ENCODE measurements around the gene SLC23A3. TPM values are rescaled to one million over a fixed set of nuclear protein-coding genes. Genes with fewer than 3 reads are reported as not detected.

Gene SLC23A3
- total RNA-seq, 1 experiment from 2014 or later, result 1.7 TPM

DNA sequence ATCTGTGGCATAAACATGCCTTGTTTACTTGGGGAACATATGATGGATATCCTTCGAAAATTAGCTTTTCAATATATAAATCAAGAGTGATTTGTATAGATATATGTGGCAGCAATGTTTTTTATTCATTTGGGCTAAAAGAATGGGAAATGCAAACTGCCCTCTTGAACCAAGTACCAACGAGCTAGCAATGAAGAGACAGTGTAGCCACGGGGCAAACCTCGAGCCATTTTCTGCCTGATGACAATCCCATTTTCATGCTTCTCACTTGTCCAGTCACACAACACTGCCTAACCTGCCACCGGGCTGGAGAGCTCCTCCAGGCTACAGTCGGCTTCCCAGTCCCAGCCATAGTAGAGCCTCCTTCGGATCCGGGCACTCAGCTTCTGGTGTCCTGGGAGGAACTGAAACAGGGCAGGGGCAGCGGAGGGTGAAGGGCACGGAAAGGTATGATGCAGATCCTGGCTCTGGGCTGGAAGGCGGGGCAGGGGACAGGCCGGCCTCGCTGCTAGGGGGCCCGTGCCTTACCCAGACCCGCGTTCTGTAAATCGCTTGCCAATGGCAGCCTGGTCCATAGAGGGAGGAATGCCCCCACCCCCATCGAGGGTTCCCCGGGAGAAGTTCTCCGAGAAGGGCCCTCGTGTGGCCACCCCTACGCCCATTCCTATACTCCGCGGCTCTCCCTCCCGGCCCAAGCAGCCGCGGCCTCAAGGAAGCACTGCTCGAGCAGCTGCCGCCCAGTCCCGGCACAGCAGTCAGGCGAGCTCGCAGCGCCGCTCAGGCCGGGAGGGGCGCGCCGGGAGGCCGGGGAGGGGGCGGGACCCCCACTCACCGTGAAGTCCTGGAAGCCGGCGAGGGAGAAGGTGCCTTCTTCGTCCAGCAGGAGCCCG is 6.3 kb upstream of the SLC23A3 start:
- ATAC-seq (peak; percentile 41), DNase-seq (peak; percentile 26)
- intact Hi-C loops (cut with micrococcal nuclease), result loop anchor here (1.0 to 5.0 kb wide), 2 partner anchors 16 to 121 kb away; partner anchors contain the start of gene NHEJ1
- Histone ChIP-seq H3F3A (ENCODE audit: low read length, unreplicated experiment) (peaks cover 5% of the 10 kb centered on the region), H3K9ac (ENCODE audit: low read length) (peak overlapping the region; percentile 87), H3K79me2 (ENCODE audit: low read length) (peaks cover 50% of the 10 kb centered on the region), H2AFZ (ENCODE audit: low read length) (peak overlapping the region; percentile 93), H3K9me3 (ENCODE audit: low read length) (no peaks in the 10 kb centered on the region), H4K20me1 (ENCODE audit: low read length) (peaks cover 4% of the 10 kb centered on the region; the same call in 1 of the 2 replicates), H3K9me2 (replicated peaks; ENCODE audit: low read length) (no peaks in the 10 kb centered on the region), H3K4me3 (ENCODE audit: low read length) (peak overlapping the region; percentile 83), H3K27me3 (ENCODE audit: low read length) (no peaks in the 10 kb centered on the region), H3K27ac (ENCODE audit: low read length) (peak overlapping the region; percentile 94), H3K36me3 (ENCODE audit: low read depth, low read length) (peaks cover 22% of the 10 kb centered on the region; the same call in 1 of the 2 replicates), H3K4me1 (ENCODE audit: insufficient read depth, low read length) (peaks cover 24% of the 10 kb centered on the region), H3K4me2 (ENCODE audit: low read length) (peak overlapping the region; percentile 98)
- ChIA-PET POLR2A (ENCODE audit: unreplicated experiment) (interaction anchor here (0.6 kb wide), 2 partner anchors 42 to 117 kb away, joined by 3 to 4 read pairs; no protein-coding TSS in a partner anchor), CTCF (interaction anchor here (0.8 to 0.9 kb wide), 4 partner anchors 41 to 119 kb away, joined by 3 to 5 read pairs (median 4); no protein-coding TSS in a partner anchor)
- TF ChIP-seq EZH2 (IDR thresholded peaks at IDR 0.05; ENCODE audit: low read length, unreplicated experiment), result no peak
- no peak for TF ChIP-seq EZH2phosphoT487 (IDR thresholded peaks at IDR 0.05; ENCODE audit: borderline replicate concordance, low read length)
- TF ChIP-seq, protein P1, sequence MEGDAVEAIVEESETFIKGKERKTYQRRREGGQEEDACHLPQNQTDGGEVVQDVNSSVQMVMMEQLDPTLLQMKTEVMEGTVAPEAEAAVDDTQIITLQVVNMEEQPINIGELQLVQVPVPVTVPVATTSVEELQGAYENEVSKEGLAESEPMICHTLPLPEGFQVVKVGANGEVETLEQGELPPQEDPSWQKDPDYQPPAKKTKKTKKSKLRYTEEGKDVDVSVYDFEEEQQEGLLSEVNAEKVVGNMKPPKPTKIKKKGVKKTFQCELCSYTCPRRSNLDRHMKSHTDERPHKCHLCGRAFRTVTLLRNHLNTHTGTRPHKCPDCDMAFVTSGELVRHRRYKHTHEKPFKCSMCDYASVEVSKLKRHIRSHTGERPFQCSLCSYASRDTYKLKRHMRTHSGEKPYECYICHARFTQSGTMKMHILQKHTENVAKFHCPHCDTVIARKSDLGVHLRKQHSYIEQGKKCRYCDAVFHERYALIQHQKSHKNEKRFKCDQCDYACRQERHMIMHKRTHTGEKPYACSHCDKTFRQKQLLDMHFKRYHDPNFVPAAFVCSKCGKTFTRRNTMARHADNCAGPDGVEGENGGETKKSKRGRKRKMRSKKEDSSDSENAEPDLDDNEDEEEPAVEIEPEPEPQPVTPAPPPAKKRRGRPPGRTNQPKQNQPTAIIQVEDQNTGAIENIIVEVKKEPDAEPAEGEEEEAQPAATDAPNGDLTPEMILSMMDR (conservative IDR thresholded peaks at IDR 0.05; ENCODE audit: low read depth, low read length), result no peak; the same call in 1 of the 2 replicates
- BruUV-seq (replicated peaks), result TSS peak; percentile 24

DNA sequence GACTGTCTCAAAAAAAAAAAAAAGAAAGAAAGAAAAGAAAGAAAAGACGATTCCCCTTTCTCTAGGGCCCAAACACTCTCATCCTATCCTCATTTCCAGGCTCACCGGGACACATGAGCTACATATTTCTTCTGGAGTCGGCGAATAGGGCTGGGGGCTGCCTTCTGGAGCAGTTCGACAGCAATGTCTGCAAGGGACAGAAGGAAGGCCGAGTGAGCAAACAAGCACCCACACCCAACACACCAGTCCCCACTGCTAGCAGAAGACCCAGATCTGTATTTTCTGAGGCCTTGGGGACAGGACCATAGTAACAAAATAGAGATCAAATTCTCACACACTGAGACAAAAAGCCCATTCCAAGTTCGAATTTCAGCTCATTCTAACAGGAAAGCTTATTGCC is 5.7 kb upstream of the SLC23A3 start:
- Histone ChIP-seq H3K9me3 (ENCODE audit: low read length) (no peaks in the 10 kb centered on the region), H3K4me3 (ENCODE audit: low read length) (peak overlapping the region; percentile 83), H4K20me1 (ENCODE audit: low read length) (peaks cover 4% of the 10 kb centered on the region; the same call in 1 of the 2 replicates), H2AFZ (ENCODE audit: low read length) (no peak overlapping the region), H3K79me2 (ENCODE audit: low read length) (peaks cover 45% of the 10 kb centered on the region), H3K36me3 (ENCODE audit: low read depth, low read length) (peaks cover 15% of the 10 kb centered on the region; the same call in 1 of the 2 replicates), H3F3A (ENCODE audit: low read length, unreplicated experiment) (peaks cover 5% of the 10 kb centered on the region), H3K4me2 (ENCODE audit: low read length) (peak overlapping the region; percentile 98), H3K9me2 (replicated peaks; ENCODE audit: low read length) (no peaks in the 10 kb centered on the region), H3K27me3 (ENCODE audit: low read length) (no peaks in the 10 kb centered on the region), H3K4me1 (ENCODE audit: insufficient read depth, low read length) (peaks cover 24% of the 10 kb centered on the region), H3K27ac (ENCODE audit: low read length) (no peak overlapping the region), H3K9ac (ENCODE audit: low read length) (peak overlapping the region; percentile 87; the same call in 1 of the 2 replicates)
- POLR2A ChIA-PET (ENCODE audit: unreplicated experiment), result no interaction called here
- CTCF ChIA-PET, result interaction anchor here (0.8 kb wide), 1 partner anchor 120 kb away, joined by 5 read pairs; no protein-coding TSS in a partner anchor
- ATAC-seq (no peak), DNase-seq (no peak)
- TF ChIP-seq EZH2phosphoT487 (IDR thresholded peaks at IDR 0.05; ENCODE audit: borderline replicate concordance, low read length) (no peak), EZH2 (IDR thresholded peaks at IDR 0.05; ENCODE audit: low read length, unreplicated experiment) (no peak)
- TF ChIP-seq, protein P1 (conservative IDR thresholded peaks at IDR 0.05; ENCODE audit: low read depth, low read length), result no peak
- intact Hi-C loops (cut with micrococcal nuclease), result loop anchor here (5.0 kb wide), 1 partner anchor 122 kb away; no protein-coding TSS in a partner anchor
- no TSS peak for BruUV-seq (replicated peaks)
